Fibroblast of gingiva (primary cell): ENCODE results near the gene TUBA3C.
"Not testable (repeated sequence)": the region's sequence is repeated elsewhere in the genome, so short reads cannot be mapped to it uniquely, and the experiment has no call there.

ENCODE experiments used
- DNase-seq: peaks from one replicate; pipeline ENCODE4 v3.0.0-alpha.2; 2011; ENCODE audit warnings: low read depth

TUBA3C gene

GRCh38 chr13:19181621-19182485 lies at the start of gene TUBA3C:
Gene TUBA3C (minus strand): TSS chr13:19181824. CDS start chr13:19181747, 77 bp downstream.
- DNase-seq, result no peak

- not testable (repeated sequence) for DNase-seq
These were observed 25.8 kb upstream of the TUBA3C start for GRCh38 chr13:19207413-19207812.

- DNase-seq, result not testable (repeated sequence)
These were observed 11.0 kb upstream of the TUBA3C start for GRCh38 chr13:19192622-19193021.

- DNase-seq, result not testable (repeated sequence)
These were observed 8.3 kb upstream of the TUBA3C start for GRCh38 chr13:19189911-19190310.

GRCh38 chr13:19189368-19189767 lies 7.7 kb upstream of the TUBA3C start:
- not testable (repeated sequence) for DNase-seq

- DNase-seq, result no peak
These were observed 4.4 kb upstream of the TUBA3C start for GRCh38 chr13:19185865-19186645.

- DNase-seq, result no peak
These were observed 3.7 kb upstream of the TUBA3C start for GRCh38 chr13:19185086-19185864.

- no peak for DNase-seq
These were observed 2.6 kb upstream of the TUBA3C start for GRCh38 chr13:19184176-19184575.

GRCh38 chr13:19183676-19184075 lies 2.1 kb upstream of the TUBA3C start:
- DNase-seq, result no peak

- DNase-seq, result no peak
These were observed 912 bp upstream of the TUBA3C start for GRCh38 chr13:19182536-19182935.

GRCh38 chr13:19181021-19181620 lies 503 bp downstream of the TUBA3C start:
- DNase-seq, result no peak

GRCh38 chr13:19179916-19180315 lies 1.7 kb downstream of the TUBA3C start:
- no peak for DNase-seq

GRCh38 chr13:19178901-19179593 lies 2.6 kb downstream of the TUBA3C start:
- DNase-seq, result no peak

GRCh38 chr13:19176981-19177776 lies 4.4 kb downstream of the TUBA3C start:
- DNase-seq, result not testable (repeated sequence)

- DNase-seq, result no peak
These were observed 7.9 kb downstream of the TUBA3C start for GRCh38 chr13:19173752-19174151.

- DNase-seq, result no peak
These were observed 9.0 kb downstream of the TUBA3C start for GRCh38 chr13:19172647-19173030.

GRCh38 chr13:19172007-19172646 lies 9.5 kb downstream of the TUBA3C start:
- DNase-seq, result no peak

- DNase-seq, result no peak
These were observed 10.1 kb downstream of the TUBA3C start for GRCh38 chr13:19171563-19171962.

GRCh38 chr13:19169991-19170390 lies 11.6 kb downstream of the TUBA3C start:
- DNase-seq, result no peak

GRCh38 chr13:19169496-19169895 lies 12.1 kb downstream of the TUBA3C start:
- DNase-seq, result no peak
